HepG2 (cell line): ENCODE measurements around the gene ACSM3. TPM values are rescaled to one million over a fixed set of nuclear protein-coding genes. Genes with fewer than 3 reads are reported as not detected.

ENCODE experiments used
- ATAC-seq: fragments of 200-7000 bp; cut with Tn5 transposase; 3 replicates; pipeline ENCODE4 v1.9.1; 2020; ENCODE audit warnings: mild to moderate bottlenecking, moderate library complexity
- BruUV-seq: library from RNA; stranded (reverse); fragments of 400-500 nt; replicated peaks from 2 replicates; lab custom pipeline; 2021; lab: Mats Ljungman, UMichigan
- CTCF ChIA-PET: fragments of 300-600 bp; formaldehyde crosslinking; extraction: SDS; loops from one replicate; lab custom pipeline; 2021; ENCODE audit warnings: low total read pairs, inconsistent platforms, low intra/inter-chr PET ratio; lab: Yijun Ruan, JAX
- POLR2A ChIA-PET: fragments of 350-600 bp; sonication (Branson Sonifier 250); formaldehyde crosslinking; loops from one replicate; lab custom pipeline; 2020; ENCODE audit warnings: antibody characterized with exemption, inconsistent platforms; lab: Yijun Ruan, JAX
- DNase-seq: peaks from one replicate; pipeline ENCODE4 v3.0.0-alpha.2; 2015; ENCODE audit warnings: low spot score
- FAIRE-seq: peaks from 3 replicates; lab custom pipeline; 2011; peaks lifted over from hg19 to GRCh38; lab: Jason Lieb, UNC
- H2AFZ ChIP-seq: one replicate; pipeline ENCODE4 v1.6.1; 2011; ENCODE audit warnings: low read length, inconsistent platforms
- H3K27ac ChIP-seq: fragments of 300-600 bp; 3 replicates; pipeline ENCODE4 v1.8.0; 2011; ENCODE audit warnings: mixed run types, mild to moderate bottlenecking, mixed read lengths, low read length, inconsistent platforms; ENCODE audit not compliant: insufficient read depth; ENCODE audit errors: extremely low read length
- H3K27me3 ChIP-seq, 2 experiments: fragments of 200-600 bp in 1 of 2; 2 replicates in 1 of 2; 3 replicates in 1 of 2; pipeline versions ENCODE4 v1.6.0 to v1.8.0; 2011; ENCODE audit warnings: low read length in 2 of 2, mild to moderate bottlenecking in 2 of 2, moderate library complexity in 2 of 2, inconsistent platforms in 1 of 2; ENCODE audit not compliant: insufficient read depth in 2 of 2, control insufficient read depth in 1 of 2
- H3K36me3 ChIP-seq, 2 experiments: fragments of 200-600 bp in 1 of 2; replicated peaks in 1 of 2; 2 replicates in 1 of 2; 3 replicates in 1 of 2; pipeline versions ENCODE4 v1.5.1 to v1.8.0; 2011; ENCODE audit warnings: low read length in 2 of 2, inconsistent platforms in 1 of 2; ENCODE audit not compliant: insufficient read depth in 2 of 2, control insufficient read depth in 1 of 2
- H3K4me1 ChIP-seq: 2 replicates; pipeline ENCODE4 v1.5.1; 2012; ENCODE audit warnings: low read length, inconsistent platforms; ENCODE audit not compliant: insufficient read depth
- H3K4me2 ChIP-seq: 2 replicates; pipeline ENCODE4 v1.6.0; 2011; ENCODE audit warnings: low read depth, low read length, inconsistent platforms
- H3K4me3 ChIP-seq, 3 experiments: fragments of 200-600 bp in 1 of 3; sonication (generic), shearing (Covaris generic) in 1 of 3; replicated peaks in 1 of 3; 2 replicates each; pipeline ENCODE4 v1.5.1; 2011 to 2016; ENCODE audit warnings: low read length in 3 of 3, inconsistent platforms in 2 of 3, low read depth in 2 of 3, mild to moderate bottlenecking in 2 of 3, control low read depth in 1 of 3, mixed read lengths in 1 of 3; ENCODE audit not compliant: insufficient read depth in 1 of 3
- H3K79me2 ChIP-seq: one replicate; pipeline ENCODE4 v1.6.1; 2011; ENCODE audit warnings: low read length, inconsistent platforms; ENCODE audit not compliant: insufficient read depth
- H3K9ac ChIP-seq: 2 replicates; pipeline ENCODE4 v1.6.0; 2011; ENCODE audit warnings: mild to moderate bottlenecking, low read depth, low read length, inconsistent platforms; ENCODE audit not compliant: insufficient read depth
- H3K9me3 ChIP-seq: 2 replicates; pipeline ENCODE4 v1.5.1; 2012; ENCODE audit warnings: mild to moderate bottlenecking, low read length
- H4K20me1 ChIP-seq: 2 replicates; pipeline ENCODE4 v1.6.0; 2011; ENCODE audit warnings: inconsistent platforms, mild to moderate bottlenecking, low read length, moderate library complexity; ENCODE audit not compliant: insufficient read depth
- ARNTL ChIP-seq: sonication (generic); formaldehyde crosslinking; IDR thresholded peaks from 2 replicates; pipeline ENCODE4 v1.4.0; 2020; ENCODE audit warnings: mild to moderate bottlenecking, missing genetic modification reagents
- ATF7 ChIP-seq, 2 experiments: fragments of 450-650 bp in 1 of 2; sonication (generic) in 1 of 2; formaldehyde crosslinking in 1 of 2; IDR thresholded peaks; 2 replicates each; pipeline versions ENCODE4 v1.4.0 to v1.6.1; 2016 to 2020; ENCODE audit warnings: antibody characterized with exemption in 1 of 2, mild to moderate bottlenecking in 1 of 2, missing genetic modification reagents in 1 of 2
- NCOA1 ChIP-seq: sonication (generic); formaldehyde crosslinking; IDR thresholded peaks from 2 replicates; pipeline ENCODE4 v1.9.0; 2021; ENCODE audit warnings: missing genetic modification reagents
- ZNF788 ChIP-seq: sonication (generic); formaldehyde crosslinking; IDR thresholded peaks from 2 replicates; pipeline ENCODE4 v1.5.0; 2020; ENCODE audit warnings: mild to moderate bottlenecking, missing genetic modification reagents, borderline replicate concordance
- WGBS: methylation state at CpG from one replicate; pipeline ENCODE4 v1.1.6; 2017; ENCODE audit warnings: low lambda C conversion rate; 5-methylcytosine and 5-hydroxymethylcytosine counted together
- in situ Hi-C: cut with HindIII; loops from 2 replicates; pipeline ENCODE4 v1.10.0; 2017; ENCODE audit warnings: low pct_unique_long_range_greater_than_20kb; ENCODE audit not compliant: extremely low pct_ligation_motif_present
- intact Hi-C: fragments of 100-400 bp; cut with micrococcal nuclease; formaldehyde crosslinking; loops from one replicate; pipeline ENCODE4 v1.10.0; 2022; ENCODE audit not compliant: unreplicated experiment
- polyA plus RNA-seq, 8 experiments: library from polyadenylated mRNA; depleted of rRNA in 3 of 8; stranded (reverse) in 7 of 8; unstranded in 1 of 8; fragments of >200 nt; fragmentation: Illumina TruSeq in 4 of 8; extraction: Trizol in 4 of 8; gene quantifications; 2 replicates each; pipeline versions ENCODE4 v1.2.1 to v1.2.3, GENCODE V29; 2011 to 2016; ENCODE audit warnings: low read depth in 4 of 8, missing spikeins in 1 of 8, mixed read lengths in 1 of 8; ENCODE audit not compliant: insufficient read depth in 1 of 8
- total RNA-seq, 5 experiments: library from RNA; depleted of rRNA; stranded (reverse); fragments of >200 nt; fragmentation: Illumina TruSeq; extraction: Trizol; gene quantifications; 2 replicates each; pipeline ENCODE4 v1.2.3, GENCODE V29; 2016; ENCODE audit warnings: low read depth in 1 of 5
- TF ChIP-seq, protein P1 (sequence below): sonication (generic); formaldehyde crosslinking; IDR thresholded peaks from 2 replicates; pipeline ENCODE4 v1.5.1; 2020; ENCODE audit warnings: mild to moderate bottlenecking, missing genetic modification reagents
- TF ChIP-seq, protein P2 (sequence below), 2 experiments: sonication (generic) in 1 of 2; formaldehyde crosslinking in 1 of 2; IDR thresholded peaks; 2 replicates each; pipeline versions ENCODE4 v1.4.0 to v1.6.1; 2018 to 2020; ENCODE audit warnings: missing genetic modification reagents in 2 of 2, borderline replicate concordance in 1 of 2, low read depth in 1 of 2, mild to moderate bottlenecking in 1 of 2, missing biosample characterization in 1 of 2

Gene ACSM3
- total and polyA plus RNA-seq, 2 of the 13 experiments (the other 11 are each of a cell fraction or from before 2014, with no cell fraction given): 74.0 to 108 TPM

DNA sequence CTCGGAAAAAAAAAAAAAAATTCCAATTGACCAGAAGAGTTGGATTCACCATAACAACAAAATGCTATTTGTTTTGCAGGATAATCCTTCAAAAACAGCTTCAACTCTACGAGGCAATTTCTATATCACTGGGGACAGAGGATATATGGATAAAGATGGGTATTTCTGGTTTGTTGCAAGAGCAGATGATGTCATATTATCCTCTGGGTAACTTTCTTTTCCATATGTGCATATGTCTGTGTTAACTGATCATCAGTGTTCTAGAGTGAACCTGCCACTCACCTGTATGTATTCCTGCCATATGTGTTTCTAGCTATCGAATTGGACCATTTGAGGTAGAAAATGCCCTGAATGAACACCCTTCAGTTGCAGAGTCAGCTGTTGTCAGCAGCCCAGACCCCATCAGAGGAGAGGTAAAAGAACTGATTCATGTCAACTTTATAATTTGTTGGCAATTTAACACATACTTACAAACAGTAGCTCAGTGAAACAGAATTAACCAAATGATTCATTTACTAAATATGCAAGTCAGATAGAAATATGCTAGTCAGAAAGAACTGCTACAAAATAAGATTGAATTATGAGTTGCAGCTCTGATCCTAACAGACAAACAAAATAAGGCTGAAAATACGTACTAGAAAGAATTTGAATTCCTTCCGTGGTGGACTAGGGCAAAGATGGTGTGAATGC lies 28.3 kb downstream of the ACSM3 start:
- POLR2A ChIA-PET: no interaction called here
- Histone ChIP-seq H3K9me3 (no peaks in the 10 kb centered on the region), H2AFZ (no peak overlapping the region), H4K20me1 (no peaks in the 10 kb centered on the region), H3K4me3 (no peak overlapping the region), H3K36me3 (peaks cover 2 to 6% of the 10 kb centered on the region in 2 experiments; a peak in 3 of 5 replicates), H3K4me2 (no peak overlapping the region), H3K79me2 (no peaks in the 10 kb centered on the region)
- FAIRE-seq: no peak
- in situ Hi-C loops (no loop called here), intact Hi-C loops (no loop called here)
- no peak for ATAC-seq
- TF ChIP-seq ARNTL (CRISPR knock-in tag): no peak
- TF ChIP-seq, protein P1, sequence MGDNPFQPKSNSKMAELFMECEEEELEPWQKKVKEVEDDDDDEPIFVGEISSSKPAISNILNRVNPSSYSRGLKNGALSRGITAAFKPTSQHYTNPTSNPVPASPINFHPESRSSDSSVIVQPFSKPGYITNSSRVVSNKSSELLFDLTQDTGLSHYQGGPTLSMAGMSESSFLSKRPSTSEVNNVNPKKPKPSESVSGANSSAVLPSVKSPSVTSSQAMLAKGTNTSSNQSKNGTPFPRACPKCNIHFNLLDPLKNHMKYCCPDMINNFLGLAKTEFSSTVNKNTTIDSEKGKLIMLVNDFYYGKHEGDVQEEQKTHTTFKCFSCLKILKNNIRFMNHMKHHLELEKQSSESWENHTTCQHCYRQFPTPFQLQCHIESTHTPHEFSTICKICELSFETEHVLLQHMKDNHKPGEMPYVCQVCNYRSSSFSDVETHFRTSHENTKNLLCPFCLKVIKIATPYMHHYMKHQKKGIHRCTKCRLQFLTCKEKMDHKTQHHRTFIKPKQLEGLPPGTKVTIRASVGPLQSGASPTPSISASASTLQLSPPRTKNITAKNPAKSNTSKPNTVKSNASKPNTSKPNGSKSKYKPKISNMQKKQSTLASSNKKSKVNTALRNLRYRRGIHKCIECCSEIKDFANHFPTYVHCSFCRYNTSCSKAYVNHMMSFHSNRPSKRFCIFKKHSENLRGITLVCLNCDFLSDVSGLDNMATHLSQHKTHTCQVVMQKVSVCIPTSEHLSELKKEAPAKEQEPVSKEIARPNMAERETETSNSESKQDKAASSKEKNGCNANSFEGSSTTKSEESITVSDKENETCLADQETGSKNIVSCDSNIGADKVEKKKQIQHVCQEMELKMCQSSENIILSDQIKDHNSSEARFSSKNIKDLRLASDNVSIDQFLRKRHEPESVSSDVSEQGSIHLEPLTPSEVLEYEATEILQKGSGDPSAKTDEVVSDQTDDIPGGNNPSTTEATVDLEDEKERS (CRISPR knock-in tag): no peak
- TF ChIP-seq, protein P2, sequence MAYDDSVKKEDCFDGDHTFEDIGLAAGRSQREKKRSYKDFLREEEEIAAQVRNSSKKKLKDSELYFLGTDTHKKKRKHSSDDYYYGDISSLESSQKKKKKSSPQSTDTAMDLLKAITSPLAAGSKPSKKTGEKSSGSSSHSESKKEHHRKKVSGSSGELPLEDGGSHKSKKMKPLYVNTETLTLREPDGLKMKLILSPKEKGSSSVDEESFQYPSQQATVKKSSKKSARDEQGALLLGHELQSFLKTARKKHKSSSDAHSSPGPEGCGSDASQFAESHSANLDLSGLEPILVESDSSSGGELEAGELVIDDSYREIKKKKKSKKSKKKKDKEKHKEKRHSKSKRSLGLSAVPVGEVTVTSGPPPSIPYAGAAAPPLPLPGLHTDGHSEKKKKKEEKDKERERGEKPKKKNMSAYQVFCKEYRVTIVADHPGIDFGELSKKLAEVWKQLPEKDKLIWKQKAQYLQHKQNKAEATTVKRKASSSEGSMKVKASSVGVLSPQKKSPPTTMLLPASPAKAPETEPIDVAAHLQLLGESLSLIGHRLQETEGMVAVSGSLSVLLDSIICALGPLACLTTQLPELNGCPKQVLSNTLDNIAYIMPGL (CRISPR knock-in tag; IDR thresholded peaks at IDR 0.05; ENCODE audit: borderline replicate concordance in 1 of 2, low read depth in 1 of 2): no peak
- no peak for TF ChIP-seq NCOA1
- peak; percentile 87 for TF ChIP-seq ATF7 (IDR thresholded peaks at IDR 0.05)
- TF ChIP-seq ATF7 (CRISPR knock-in tag; IDR thresholded peaks at IDR 0.05): no peak
- no peak for TF ChIP-seq ZNF788 (CRISPR knock-in tag)
- TF ChIP-seq, all 625 proteins: peak for 1
- Histone ChIP-seq H3K27me3 (no peaks in the 10 kb centered on the region), H3K27ac (no peak overlapping the region), H3K9ac (no peak overlapping the region), H3K4me1 (no peaks in the 10 kb centered on the region)
- no TSS peak for BruUV-seq
- 91% methylated on average over 5 of the region's 5 CpGs for WGBS
- no peak for DNase-seq
- CTCF ChIA-PET: no interaction called here
